Measurements from ENCODE around the gene HSPA4.

HSPA4 gene

GRCh38 chr5:133048993-133049725, 2.7 kb upstream of the HSPA4 start:
- no peaks in the 10 kb centered on the region for H3K9me3 ChIP-seq
- no peak for DNase-seq
- H3K36me3 ChIP-seq, result no peaks in the 10 kb centered on the region
- intact Hi-C loops (cut with DNase I; ENCODE audit: low total_unique reads), result no loop called here
- TF ChIP-seq, protein P1, sequence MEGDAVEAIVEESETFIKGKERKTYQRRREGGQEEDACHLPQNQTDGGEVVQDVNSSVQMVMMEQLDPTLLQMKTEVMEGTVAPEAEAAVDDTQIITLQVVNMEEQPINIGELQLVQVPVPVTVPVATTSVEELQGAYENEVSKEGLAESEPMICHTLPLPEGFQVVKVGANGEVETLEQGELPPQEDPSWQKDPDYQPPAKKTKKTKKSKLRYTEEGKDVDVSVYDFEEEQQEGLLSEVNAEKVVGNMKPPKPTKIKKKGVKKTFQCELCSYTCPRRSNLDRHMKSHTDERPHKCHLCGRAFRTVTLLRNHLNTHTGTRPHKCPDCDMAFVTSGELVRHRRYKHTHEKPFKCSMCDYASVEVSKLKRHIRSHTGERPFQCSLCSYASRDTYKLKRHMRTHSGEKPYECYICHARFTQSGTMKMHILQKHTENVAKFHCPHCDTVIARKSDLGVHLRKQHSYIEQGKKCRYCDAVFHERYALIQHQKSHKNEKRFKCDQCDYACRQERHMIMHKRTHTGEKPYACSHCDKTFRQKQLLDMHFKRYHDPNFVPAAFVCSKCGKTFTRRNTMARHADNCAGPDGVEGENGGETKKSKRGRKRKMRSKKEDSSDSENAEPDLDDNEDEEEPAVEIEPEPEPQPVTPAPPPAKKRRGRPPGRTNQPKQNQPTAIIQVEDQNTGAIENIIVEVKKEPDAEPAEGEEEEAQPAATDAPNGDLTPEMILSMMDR (IDR thresholded peaks at IDR 0.05), result no peak
- H3K27me3 ChIP-seq, result no peaks in the 10 kb centered on the region
- peaks cover 0 to 73% (median 37%) of the 10 kb centered on the region in 4 donors for H3K4me1 ChIP-seq
- H3K4me3 ChIP-seq, result peak overlapping the region; percentile 2 to 11
- peak overlapping the region; percentile 48 to 94 for H3K27ac ChIP-seq

DNA sequence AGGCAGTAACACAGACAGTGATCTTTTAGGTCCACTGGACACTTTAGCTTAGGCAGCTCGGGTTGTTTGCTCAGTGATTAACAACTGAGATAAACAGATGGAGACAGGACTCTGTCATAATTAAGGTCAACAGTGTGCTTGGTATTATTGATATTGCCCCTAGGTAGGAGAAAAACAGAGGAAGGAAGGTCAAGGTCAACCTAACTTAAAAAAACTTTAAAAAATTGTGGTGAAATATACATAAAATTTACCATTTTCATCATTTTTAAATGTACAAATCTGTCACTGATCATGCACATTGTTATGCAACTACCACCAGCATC, 2.1 kb upstream of the HSPA4 start:
- TF ChIP-seq, protein P1 (IDR thresholded peaks at IDR 0.05), result no peak

DNA sequence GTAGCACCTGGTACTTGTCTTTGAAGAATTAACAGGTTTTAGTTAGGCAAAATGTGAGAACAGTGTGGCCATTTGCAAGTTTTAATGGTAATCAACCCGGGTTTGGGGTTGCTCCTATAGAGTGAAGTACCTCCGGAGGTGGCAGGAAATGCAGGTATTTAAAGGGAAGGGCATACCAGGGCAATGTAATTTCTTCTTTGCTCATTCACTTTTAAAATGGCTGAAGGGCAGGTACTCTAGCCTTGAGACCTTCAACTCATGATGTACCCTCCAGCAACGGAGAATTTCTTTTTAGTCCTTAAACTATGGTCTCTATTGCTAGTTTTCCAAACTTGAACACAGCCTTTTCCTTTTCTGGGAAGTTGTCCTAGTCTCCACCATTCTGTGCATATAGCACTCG, 1.3 kb upstream of the HSPA4 start:
- Histone ChIP-seq H3K27me3 (no peaks in the 10 kb centered on the region), H3K4me1 (peaks cover 0 to 84% (median 40%) of the 10 kb centered on the region in 4 donors), H3K9me3 (no peaks in the 10 kb centered on the region), H3K4me3 (peak overlapping the region; percentile 84 to 98), H3K36me3 (no peaks in the 10 kb centered on the region), H3K27ac (peak overlapping the region; percentile 94 to 98)
- intact Hi-C loops (cut with DNase I; ENCODE audit: low total_unique reads), result no loop called here
- TF ChIP-seq, protein P1 (IDR thresholded peaks at IDR 0.05), result no peak
- DNase-seq, result no peak

More for the DNA sequence above, 2.1 kb upstream of the HSPA4 start:
- no peaks in the 10 kb centered on the region for H3K9me3 ChIP-seq
- no peak for DNase-seq
- no peaks in the 10 kb centered on the region for H3K27me3 ChIP-seq
- intact Hi-C loops (cut with DNase I; ENCODE audit: low total_unique reads), result no loop called here
- H3K36me3 ChIP-seq, result no peaks in the 10 kb centered on the region
- H3K4me1 ChIP-seq, result peaks cover 0 to 75% (median 40%) of the 10 kb centered on the region in 4 donors
- H3K27ac ChIP-seq, result peak overlapping the region; percentile 48 to 94
- peak overlapping the region in 1 of 2 donors; percentile 2 for H3K4me3 ChIP-seq

DNA sequence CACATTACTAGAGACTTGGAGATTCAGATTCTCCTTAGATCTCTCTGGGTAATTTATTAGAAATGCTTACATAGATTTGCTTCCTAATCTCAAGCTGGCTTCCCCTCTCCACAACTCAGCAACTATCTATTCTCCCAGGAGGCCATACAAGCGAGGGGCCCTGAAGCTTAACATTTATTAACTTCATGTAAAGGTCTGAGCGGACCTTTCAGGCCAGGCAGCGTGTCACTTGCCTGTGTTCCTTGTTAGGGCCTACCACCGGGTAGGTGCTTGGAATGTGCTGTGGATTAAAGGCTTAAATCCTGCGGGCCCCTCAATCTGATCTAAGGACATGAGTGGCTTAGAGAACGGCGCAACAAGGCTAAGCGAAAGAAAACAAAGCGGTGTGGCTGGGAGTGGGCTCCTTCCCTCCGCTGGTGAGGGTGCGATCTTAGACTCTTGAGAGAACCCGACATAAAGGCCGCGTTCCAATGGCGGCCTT, 712 bp upstream of the HSPA4 start:
- no peaks in the 10 kb centered on the region for H3K27me3 ChIP-seq
- intact Hi-C loops (cut with DNase I; ENCODE audit: low total_unique reads), result no loop called here
- no peaks in the 10 kb centered on the region for H3K36me3 ChIP-seq
- DNase-seq, result peak in 1 of 2 donors; percentile 21
- H3K4me1 ChIP-seq, result peaks cover 0 to 82% (median 43%) of the 10 kb centered on the region in 4 donors
- TF ChIP-seq, protein P1 (IDR thresholded peaks at IDR 0.05), result no peak
- H3K9me3 ChIP-seq, result no peaks in the 10 kb centered on the region
- peak overlapping the region; percentile 94 to 98 for H3K27ac ChIP-seq
- H3K4me3 ChIP-seq, result peak overlapping the region; percentile 84 to 98

DNA sequence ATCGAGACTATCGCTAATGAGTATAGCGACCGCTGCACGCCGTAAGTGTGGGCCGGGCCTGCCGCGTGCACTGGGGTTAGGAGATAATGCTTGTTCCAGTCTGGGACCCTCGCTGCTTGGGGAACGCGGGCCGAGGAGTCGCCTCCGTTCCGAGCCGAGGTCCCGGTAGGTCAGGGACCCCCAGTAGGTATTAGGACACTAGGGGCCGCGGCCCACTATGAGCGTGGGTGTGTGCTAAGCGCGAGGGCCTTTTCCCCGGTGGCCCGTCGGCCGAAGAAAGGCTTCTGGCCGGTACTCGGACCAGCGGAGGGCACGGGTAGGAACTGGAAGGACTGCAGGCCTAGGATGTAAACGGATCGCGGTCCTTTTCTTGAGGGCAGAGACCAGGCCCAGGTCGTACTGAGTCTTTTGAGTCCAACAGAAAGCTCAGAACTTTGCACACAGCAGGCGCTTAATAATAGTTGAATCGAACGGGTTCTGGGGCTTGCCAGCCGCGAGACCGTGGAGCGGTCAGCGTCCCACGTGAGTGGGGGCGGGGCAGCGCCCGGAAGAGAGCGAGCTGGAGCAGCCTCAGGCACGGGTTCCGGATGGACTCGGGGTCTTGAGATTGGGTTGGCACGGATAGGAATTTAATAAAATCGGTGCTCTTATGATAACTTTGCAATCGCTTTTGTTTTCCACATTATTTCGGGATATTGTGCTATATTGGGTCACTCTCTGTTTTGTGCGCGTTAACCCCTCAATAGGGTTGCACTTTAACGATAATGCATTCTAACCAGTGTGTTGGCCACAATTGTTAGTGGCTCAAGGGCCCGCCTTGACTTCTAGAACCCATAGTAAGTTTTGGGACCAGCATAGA, 733 bp downstream of the HSPA4 start:
- peak; percentile 55 to 79 for DNase-seq
- Histone ChIP-seq H3K4me1 (peaks cover 0 to 77% (median 37%) of the 10 kb centered on the region in 4 donors), H3K36me3 (no peaks in the 10 kb centered on the region), H3K4me3 (peak overlapping the region; percentile 84 to 98), H3K27me3 (no peaks in the 10 kb centered on the region), H3K9me3 (no peaks in the 10 kb centered on the region), H3K27ac (peak overlapping the region; percentile 94 to 98)
- intact Hi-C loops (cut with DNase I; ENCODE audit: low total_unique reads), result loop anchor here (2.0 kb wide), 1 partner anchor 90 kb away; the partner anchor contains the start of gene AFF4
- TF ChIP-seq, protein P1 (IDR thresholded peaks at IDR 0.05), result no peak
